Right atrium auricular region (tissue), 2 donors: ENCODE data around the gene GPR18. TPM values are rescaled to one million over a fixed set of nuclear protein-coding genes. Genes with fewer than 3 reads are reported as not detected.

ENCODE experiments used
- DNase-seq: peaks from one replicate; pipeline ENCODE4 v3.0.0-alpha.2; 2019; ENCODE audit warnings: low spot score
- H3K27ac ChIP-seq, 2 donors: fragments of 200-600 bp; sonication (generic); 1 replicate in 1 of 2; 2 replicates in 1 of 2; pipeline ENCODE4 v1.5.1; 2016 to 2019
- H3K27me3 ChIP-seq, 2 donors: fragments of 200-600 bp; sonication (generic); one replicate each; pipeline versions ENCODE4 v1.5.1 to v1.6.0; 2017 to 2019
- H3K36me3 ChIP-seq: fragments of 200-600 bp; sonication (generic); one replicate; pipeline ENCODE4 v1.5.1; 2016
- H3K4me1 ChIP-seq, 2 donors: fragments of 200-600 bp; sonication (generic); one replicate each; pipeline versions ENCODE4 v1.5.1 to v1.6.0; 2017 to 2019
- H3K4me3 ChIP-seq, 2 donors: fragments of 200-600 bp; sonication (generic); 1 replicate in 1 of 2; 2 replicates in 1 of 2; pipeline ENCODE4 v1.5.1; 2017 to 2019; ENCODE audit warnings: mild to moderate bottlenecking in 1 of 2, moderate library complexity in 1 of 2
- H3K9me3 ChIP-seq, 2 donors: fragments of 200-600 bp; sonication (generic); one replicate each; pipeline ENCODE4 v1.5.1; 2019
- CTCF ChIP-seq, 2 donors: fragments of 200-600 bp; sonication (generic); IDR thresholded peaks; one replicate each; pipeline ENCODE4 v1.5.1; 2019; ENCODE audit warnings: antibody characterized with exemption in 2 of 2
- total RNA-seq, 2 donors: library from RNA; depleted of rRNA; stranded (reverse); fragments of >200 nt; gene quantifications; one replicate each; pipeline ENCODE4 v1.1.0, GENCODE V29; 2016

Gene GPR18
- total RNA-seq, 2 donors from 2014 or later: 0.28 TPM; not detected in 1

GRCh38 chr13:99206226-99206625 lies 52.0 kb downstream of the GPR18 start:
- no peak overlapping the region for H3K27ac ChIP-seq
- H3K4me1 ChIP-seq: peaks cover 0 to 36% of the 10 kb centered on the region in 2 donors
- DNase-seq: peak; percentile 26
- H3K4me3 ChIP-seq: no peak overlapping the region
- TF ChIP-seq CTCF (IDR thresholded peaks at IDR 0.05): no peak
- no peaks in the 10 kb centered on the region for H3K36me3 ChIP-seq
- no peaks in the 10 kb centered on the region for H3K27me3 ChIP-seq
- H3K9me3 ChIP-seq: no peaks in the 10 kb centered on the region

- no peak overlapping the region for H3K4me3 ChIP-seq
- H3K9me3 ChIP-seq: no peaks in the 10 kb centered on the region
- DNase-seq: no peak
- TF ChIP-seq CTCF (IDR thresholded peaks at IDR 0.05): no peak
- H3K36me3 ChIP-seq: no peaks in the 10 kb centered on the region
- H3K4me1 ChIP-seq: peaks cover 0 to 36% of the 10 kb centered on the region in 2 donors
- H3K27me3 ChIP-seq: no peaks in the 10 kb centered on the region
- H3K27ac ChIP-seq: no peak overlapping the region
Observed at GRCh38 chr13:99205621-99206220, 52.5 kb downstream of the GPR18 start.

Other genes starting within 250 kb of the GPR18 start
- 10 to 100 TPM; 47.5 to 50.7 TPM for gene UBAC2, start 57.5 kb downstream of the GPR18 start, total RNA-seq
- 10 to 100 TPM in 1 of 2 donors, 1 to 10 TPM in 1; 7.6 to 13.3 TPM for gene GPR183, start 49.0 kb upstream of the GPR18 start, total RNA-seq
- 10 to 100 TPM; 60.6 to 70.2 TPM for gene TM9SF2, start 243.1 kb upstream of the GPR18 start, total RNA-seq